CD4-positive, alpha-beta T cell treated with Interferon gamma for 1 hour (primary cell): ENCODE data around the gene RAB15.

ENCODE experiments used
- DNase-seq: peaks from one replicate; pipeline ENCODE4 v3.0.0-alpha.2; 2020

RAB15 gene

DNA sequence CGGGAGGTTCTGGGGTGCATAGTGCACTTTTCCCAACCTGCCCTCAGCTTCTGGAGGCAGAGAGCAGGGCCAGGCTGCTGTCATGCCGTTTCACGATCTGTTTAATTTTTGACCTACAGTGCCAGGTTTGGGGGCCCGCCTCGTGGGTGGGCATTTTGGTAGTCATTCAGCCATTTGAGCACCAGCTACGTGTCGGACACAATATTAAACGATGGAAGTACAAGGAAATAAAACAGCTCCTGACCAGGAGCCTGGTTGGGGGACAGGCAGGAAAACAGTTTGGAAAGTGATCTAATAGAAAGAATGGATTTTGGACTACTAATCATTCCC lies 15.3 kb upstream of the RAB15 start:
- DNase-seq = no peak

DNA sequence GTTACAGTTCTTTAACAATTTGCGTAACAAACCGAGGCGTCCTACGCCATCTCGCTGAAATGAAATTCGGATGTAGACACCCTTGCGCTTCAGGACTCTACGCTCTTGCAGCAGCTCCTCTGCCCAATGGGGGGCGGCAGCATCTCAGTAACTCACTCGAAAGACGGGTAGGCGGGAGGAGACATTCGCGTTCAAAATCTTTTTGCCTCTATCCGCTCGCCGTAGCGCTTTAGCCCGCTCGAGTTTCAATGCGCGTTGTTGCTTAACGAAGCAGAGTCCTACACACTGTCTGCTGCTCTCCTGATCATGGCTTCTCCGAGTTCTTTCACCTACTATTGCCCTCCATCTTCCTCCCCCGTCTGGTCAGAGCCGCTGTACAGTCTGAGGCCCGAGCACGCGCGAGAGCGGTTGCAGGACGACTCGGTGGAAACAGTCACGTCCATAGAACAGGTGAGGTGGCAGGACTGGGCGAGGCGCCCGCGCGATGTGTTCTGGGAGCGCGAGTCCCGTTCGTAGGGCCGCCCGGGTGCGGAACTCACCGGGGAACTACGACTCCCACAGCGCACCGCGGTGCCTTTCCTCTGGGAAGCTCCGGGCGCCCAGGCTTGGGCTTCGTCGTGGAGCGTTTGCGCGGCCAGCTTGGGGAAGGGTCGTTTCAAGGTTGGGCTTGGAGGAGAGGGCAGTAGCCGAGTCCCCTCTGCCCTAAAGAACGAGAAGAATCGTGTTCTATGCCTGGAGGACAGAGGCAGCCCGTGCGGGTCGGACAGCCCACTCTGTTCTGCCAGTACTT lies 14.7 kb upstream of the RAB15 start, which contains the start of gene FNTB:
Gene FNTB, plus strand, starts transcription at position 248 of the 790 bp plus-strand sequence. Its CDS starts 59 bp downstream, at position 307.
- DNase-seq = peak; percentile 92

DNA sequence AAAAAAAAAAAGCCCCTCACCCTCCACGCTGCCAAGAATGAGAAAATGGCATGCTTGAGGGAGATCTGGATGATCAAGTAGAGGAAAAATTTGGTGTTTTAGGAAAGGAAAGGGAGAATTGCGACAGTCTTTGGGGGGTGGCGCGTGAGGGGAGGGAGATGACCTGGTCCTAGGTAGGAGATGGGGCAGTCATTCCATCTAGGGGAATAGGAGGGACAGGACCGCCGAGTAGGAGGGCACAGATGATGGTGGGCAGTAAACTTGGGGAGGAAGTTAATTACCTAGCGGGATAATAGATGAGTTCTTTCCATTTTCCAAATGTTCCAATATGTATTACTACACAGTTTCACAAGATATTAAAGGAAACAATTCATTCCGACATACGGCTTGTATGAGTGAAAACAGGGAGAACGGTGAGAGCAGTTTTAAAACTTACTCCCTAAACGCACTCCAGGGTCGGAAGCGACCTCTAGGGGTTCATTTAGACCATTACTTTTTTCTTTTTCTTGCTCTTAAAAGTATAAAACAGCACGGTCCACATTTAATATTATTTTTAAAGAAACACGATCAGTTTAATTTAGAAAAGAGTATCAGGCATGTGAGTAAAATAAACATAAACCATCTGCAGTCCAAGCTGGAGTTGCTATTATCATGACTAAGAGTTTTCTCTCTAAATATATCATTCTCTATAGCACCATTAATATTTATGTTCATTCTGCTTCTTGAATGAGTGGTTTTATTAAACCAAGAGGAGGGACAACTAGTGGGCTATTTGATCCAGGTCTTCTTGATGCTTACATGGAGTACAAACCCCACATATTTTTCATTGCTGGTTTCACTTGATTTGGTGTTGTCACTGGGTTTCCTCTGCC lies 11.5 kb upstream of the RAB15 start:
- peak; percentile 30 for DNase-seq

DNA sequence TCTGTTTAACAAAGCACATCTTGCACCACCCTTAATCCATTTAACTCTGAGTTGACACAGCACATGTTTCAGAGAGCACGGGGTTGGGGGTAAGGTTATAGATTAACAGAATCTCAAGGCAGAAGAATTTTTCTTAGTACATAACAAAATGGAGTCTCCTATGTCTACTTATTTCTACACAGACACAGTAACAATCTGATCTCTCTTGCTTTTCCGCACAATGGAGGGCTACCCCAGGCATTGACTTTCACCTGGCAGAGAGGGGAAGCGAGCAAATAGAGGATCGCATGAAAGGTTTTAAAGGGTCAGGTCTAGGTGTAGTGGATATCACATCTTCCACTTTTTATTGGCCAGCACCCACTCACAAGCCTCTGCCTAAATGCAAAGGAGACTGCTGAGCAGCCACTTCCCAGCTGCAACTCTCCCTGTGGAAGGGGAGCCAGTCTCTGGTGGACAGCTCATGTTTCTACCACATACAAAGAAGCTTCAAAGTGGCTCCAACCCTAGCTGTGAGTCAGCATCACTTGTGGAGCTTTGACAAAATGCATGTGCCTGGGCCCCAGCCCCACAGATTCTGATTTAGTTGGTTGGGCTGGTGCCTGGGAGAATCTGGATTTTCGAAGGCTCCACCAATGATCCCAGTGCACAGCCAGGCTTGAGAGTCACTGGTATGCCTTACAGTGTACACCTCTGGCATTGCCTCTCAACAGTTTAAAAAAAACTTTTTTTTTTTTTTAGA lies 7.4 kb upstream of the RAB15 start:
- no peak for DNase-seq

DNA sequence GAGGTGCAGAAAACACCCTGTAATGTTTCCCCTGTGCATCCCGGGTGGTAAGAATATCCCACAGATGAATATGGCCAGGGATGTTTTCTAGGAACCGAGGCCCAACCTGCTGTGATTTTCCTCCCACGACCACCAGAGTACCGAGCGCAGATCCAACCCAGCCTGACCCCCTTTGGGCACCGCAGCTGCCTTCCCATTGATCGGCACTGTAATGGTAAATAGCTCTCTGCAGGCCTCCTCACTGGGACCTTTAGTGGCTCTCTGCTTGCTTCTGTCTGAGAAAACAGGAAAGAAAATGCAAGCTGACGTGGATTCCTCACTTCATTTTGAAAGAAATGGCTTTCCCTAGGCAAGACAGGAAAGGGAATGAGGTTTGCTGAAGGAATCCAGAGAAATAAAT lies 2.4 kb upstream of the RAB15 start:
- no peak for DNase-seq

DNA sequence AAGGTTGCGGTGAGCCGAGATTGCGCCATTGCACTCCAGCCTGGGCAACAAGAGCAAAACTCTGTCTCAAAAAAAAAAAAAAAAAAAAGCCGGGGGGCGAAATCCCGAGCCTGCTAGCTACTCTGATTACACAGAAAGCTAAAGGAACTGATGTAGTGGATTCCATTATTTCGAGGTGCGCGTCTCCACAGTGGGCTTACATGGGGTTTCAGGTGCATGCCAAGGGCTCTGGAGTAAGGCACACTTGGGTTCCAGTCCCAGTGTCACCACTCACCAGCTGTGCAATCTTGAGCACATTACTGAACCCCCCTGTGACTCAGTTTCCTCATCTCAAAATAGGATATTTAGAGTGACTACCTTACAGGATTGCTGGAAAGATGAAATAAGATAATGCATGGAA lies 1.7 kb upstream of the RAB15 start:
- no peak for DNase-seq

DNA sequence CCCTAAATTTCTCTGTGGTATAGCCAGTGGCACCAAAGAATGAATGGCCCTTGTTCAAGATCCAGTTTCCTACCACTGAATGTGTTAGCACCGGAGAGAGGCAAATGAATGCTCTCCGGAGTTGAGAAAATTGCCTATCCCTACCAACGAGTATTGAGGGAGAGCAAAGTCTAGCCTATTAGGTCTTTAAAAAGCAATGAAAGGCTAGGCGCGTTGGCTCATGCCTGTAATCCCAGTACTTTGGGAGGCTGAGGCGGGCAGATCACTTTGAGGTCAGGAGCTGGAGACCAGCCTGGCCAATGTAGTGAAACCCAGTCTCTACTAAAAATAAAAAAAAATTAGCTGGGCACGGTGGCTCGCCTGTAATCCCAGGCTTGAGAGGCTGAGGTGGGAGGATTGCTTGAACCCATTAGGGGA lies 898 bp upstream of the RAB15 start:
- no peak for DNase-seq

DNA sequence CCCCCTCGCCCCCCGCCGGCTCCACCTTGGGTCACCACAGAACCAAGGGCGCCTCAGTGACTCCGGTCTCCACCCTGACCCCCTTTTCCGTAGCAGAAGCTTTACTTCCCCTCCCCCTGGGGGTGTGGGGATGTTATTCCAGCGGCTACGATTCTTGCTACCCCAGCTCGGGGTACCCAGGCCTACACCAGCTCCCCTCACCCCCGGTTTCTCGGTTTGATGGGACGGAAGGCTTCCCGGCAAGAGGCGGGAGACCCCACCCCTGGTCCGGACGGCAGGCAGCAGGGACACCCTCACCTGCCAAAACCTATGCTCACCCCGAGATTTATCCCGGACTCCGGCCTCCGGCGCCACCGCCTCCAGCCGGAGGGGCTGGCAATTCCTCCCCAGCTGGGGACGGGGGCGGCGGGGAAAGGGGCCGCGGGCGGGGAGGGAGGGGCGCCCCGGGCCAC lies 619 bp downstream of the RAB15 start:
- DNase-seq = no peak

DNA sequence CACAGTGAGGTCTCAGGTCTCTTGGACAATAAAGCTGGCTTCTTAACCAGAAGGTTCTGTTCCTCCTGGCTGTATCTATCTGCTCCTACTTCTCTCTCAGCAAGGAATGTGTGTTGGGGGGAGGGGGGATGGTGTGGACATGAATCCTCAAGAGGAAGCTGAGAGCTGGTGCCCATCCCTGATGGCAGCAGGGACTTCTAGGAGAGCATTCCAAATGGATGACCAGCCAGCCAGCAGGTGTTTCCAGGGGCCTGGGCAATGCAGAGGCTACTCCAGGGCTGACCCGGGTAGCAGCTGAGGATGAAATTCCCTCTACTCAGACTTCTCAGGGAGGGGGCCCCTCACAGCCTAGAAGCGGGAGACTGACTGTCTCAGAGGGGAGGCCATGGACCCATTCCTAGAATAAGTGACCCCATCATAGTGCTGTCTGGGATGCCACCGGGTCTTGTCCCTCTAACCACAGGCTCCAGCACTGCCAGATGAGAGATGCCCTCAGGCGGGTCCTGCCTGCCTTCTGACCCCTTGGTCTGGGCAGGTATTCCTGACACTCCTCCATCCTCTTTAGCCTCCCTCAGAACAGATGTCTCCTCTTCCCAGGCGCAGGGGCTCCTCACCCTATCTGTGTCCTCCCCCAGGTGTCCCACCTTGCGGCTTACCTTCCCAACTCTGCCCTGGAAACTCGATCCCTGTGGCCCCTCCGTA lies 1.2 kb downstream of the RAB15 start:
- no peak for DNase-seq

DNA sequence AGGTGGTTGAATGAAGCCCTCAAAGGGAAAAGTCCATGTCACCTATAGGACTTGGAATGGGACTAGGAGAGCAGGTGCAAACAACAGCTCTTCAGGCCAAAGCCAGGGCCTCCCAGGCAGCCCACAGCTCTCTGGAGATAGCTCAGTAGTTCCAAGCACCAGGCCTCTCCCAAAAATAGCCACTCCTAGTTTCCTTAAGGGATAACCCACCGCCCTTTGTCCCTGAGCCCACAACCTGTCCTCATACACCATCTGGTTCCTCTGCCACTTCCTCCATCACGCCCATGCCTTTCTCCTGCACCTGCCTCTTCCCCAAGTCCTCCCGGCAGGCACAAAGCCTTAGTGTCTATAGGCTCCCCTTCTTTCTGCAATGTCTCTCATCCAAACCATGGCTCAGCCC lies 2.1 kb downstream of the RAB15 start:
- no peak for DNase-seq

DNA sequence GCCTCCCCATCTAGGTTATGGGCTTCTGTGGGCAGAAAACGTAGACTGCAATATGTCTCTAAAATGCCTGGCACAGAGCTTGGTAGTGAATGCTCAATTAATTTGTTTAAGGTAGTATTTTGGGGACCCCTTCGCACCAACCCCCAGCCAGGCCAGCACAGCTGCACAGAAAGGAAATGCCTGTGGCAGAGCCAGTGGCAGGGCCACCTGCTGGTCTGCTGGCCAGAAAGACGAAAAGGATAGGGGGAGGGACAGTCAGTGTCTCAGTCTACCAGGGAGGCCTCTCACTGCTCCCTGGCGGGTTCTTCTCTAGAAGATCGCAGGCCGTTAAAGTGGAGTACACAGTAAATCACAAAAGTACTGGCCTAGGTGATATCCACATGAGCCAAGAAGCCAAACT lies 3.5 kb downstream of the RAB15 start:
- no peak for DNase-seq

DNA sequence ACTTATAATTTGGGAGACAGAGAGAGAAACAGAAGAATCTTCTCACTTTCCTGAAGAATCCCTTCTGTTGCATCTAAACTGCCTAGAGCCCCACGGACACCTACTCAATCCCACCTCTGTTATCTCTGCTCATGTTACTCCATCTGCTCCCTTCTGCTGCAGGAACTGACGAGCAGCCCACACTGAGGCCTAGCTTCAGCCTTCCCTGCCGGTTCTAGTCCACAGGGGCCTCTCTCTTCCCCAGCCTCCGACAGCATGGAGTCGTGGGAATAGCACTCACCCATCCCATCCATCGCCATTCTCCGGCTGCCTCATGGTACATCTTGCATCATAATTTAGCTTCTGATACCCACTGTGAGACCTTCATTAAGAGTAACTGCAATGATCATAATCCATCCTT lies 4.0 kb downstream of the RAB15 start:
- no peak for DNase-seq

DNA sequence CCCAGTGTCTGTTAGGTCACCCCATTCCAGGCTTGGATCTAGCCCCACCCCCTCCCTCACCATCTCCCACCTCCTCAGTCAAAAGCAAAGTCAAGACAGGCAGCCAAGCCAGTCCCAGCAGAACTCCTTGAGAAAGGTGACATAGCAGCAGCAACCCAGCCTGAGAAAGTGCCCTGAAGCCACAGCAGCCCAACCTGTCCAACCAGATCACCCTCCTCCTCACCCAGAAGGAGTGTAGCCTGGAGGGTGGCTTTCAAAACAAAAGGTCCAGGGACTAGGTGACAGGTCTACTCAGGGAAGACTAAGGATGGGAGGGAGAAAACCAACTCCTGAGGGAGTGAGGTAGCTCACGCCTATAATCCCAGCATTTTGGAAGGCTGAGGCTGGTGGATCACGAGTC lies 5.2 kb downstream of the RAB15 start:
- no peak for DNase-seq

DNA sequence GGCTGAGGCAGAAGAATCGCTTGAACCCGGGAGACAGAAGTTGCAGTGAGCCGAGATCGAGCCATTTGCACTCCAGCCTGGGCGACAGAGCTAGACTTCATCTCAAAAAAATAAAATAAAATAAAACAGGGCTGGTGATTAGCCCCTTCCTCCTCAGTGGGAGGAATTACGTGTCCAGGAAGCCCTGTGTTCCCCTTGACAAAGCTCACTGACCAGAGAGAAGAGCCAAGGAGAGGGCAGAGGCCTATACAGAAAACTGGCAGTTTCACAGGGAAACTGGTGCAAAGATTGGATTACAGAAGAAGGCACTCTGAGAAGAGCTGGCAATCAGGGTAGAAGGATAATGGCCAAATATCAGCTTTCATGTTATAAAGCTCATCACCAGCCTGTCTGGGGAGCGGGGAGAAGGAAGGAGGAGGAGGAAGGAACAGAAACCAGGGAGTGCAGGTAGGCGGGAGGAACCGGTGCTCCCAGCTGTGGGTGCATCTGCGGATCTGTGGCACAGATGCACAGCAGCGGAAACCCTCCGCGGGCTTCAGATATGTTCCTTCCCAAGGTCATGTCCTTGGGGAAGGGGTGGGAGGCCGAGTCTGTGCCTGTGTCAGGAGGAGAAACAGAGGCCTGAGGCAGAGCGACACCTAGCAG lies 6.7 kb downstream of the RAB15 start:
- no peak for DNase-seq

DNA sequence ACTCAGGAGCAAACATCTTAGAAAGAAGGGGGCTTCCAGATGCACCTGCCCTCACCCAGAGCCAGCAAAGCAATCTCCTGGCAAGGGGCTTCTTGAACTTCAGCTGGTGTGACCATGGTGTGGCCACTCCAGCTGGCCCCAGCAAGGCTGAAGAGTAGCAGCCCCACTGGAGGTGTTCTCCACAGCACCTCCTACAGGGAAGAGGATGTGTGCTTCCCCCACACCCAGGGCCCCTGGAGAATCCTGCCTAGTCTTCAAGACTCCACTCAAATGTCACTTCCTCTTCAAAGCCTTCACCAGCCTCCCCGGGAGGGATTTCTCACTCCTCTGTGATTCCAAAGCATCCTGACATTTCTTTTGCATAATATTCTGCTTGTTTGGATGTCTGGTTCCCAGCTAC lies 8.5 kb downstream of the RAB15 start:
- no peak for DNase-seq

DNA sequence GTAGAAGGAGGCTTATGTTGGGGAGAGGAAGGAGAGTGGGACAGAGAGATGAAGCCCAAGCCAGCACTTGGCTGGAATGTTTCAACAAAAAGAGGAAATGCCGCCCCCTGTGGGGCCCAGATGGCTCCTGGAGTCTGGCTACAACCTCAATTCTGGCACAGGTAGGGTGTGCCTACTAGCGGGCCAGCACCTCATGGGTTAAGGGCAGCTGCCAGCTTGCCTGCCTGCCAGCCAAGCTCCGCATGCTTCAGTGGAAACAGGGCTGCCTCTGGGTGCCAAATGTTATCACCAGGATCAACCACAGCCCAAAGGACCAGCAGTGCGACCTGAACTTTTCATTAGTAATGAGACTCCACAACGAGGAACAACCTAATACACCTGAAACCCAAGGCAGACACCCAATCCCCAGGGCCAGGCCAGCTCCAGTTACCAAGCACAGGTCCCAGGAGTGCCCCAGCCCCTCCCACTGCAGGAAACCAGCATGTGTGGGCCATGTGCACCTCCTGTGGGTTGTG lies 11.3 kb downstream of the RAB15 start:
- no peak for DNase-seq

DNA sequence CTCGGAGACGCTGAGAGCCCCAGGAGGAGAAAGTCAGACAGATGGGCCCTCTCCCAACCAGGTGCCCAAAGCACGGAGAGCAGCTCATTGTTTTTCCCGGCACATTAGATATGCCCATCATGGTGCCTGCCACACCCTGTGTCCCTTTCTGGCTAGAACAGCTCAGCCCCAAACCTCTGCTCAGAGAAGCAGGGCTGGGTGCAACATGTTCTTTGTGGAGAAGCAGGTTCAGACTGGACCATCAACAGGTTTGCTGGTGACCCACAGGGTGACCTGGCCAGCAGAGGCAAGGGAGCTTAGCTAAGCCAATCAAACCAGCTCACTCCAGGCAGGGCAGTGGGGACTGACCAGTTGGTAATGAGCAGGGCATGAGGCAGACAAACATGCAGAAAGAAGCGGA lies 13.4 kb downstream of the RAB15 start:
- DNase-seq = no peak

DNA sequence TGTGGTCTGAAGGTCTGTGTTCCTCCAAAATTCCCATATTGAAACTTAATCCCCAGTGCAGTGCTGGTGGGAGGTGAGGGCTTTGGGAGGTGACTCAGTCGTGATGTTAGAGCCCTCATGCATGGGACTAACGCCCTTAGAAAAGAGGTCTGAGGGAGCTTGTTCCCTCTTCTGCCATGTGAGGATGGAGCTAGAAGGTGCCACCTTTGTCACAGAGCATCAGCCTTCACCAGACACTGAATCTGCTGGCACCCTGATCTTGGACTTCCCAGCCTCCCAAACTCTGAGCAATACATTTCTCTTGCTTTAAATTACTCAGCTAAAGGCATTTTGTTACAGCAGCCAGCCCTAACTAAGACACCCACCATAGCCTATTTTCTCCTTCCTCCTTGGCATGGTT lies 13.9 kb downstream of the RAB15 start:
- DNase-seq = no peak

DNA sequence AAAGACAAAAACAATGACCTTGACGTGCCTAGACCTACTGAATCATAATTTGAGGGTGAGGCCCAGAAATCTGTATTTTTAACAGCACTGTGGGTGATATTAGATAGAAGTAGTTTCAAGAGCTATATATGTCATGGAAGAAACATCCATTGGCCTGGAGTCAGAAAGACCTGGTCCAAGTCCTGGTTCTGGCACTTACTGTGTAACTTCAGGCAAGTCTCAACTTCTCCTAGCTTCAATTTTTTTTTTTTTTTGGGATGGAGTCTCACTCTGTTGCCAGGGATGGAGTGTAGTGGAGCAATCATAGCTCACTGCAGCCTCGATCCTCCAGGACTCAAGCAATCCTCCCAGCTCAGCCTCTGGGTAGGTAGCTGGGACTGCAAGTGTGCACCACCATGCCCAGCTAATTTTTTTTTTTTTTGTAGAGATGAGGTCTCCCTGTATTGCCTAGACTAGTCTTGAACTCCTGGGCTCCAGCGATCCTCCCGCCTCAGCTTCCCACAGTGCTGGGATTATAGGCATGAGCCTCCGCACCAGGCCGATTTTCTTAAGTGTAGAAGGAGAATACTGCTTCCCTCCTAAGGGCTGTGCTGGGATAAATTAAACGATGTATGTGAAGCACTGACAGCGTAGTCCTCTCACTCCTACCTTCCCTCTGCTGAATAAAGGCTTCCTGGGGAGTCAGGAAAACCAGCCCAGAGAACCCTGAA lies 15.3 kb downstream of the RAB15 start:
- no peak for DNase-seq

DNA sequence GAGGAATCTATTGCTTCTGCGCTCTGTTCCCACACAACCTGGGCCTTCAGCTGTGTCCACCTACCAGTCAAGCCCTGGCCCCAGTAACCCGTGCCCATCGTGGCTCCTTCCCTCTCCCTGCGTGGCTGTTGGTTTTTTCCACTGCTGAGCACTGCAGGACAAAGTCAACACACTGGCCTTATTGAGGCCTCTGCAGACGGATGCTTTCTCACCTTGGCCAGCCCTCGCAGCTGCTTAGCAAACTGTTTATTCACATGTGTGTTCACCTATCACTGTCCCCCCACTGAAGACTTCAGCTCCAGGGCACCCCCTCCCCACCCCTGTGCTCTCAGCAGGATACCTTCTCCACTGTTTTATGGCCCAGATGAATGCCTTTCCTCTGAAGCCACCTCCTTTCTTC lies 16.8 kb downstream of the RAB15 start:
- no peak for DNase-seq

DNA sequence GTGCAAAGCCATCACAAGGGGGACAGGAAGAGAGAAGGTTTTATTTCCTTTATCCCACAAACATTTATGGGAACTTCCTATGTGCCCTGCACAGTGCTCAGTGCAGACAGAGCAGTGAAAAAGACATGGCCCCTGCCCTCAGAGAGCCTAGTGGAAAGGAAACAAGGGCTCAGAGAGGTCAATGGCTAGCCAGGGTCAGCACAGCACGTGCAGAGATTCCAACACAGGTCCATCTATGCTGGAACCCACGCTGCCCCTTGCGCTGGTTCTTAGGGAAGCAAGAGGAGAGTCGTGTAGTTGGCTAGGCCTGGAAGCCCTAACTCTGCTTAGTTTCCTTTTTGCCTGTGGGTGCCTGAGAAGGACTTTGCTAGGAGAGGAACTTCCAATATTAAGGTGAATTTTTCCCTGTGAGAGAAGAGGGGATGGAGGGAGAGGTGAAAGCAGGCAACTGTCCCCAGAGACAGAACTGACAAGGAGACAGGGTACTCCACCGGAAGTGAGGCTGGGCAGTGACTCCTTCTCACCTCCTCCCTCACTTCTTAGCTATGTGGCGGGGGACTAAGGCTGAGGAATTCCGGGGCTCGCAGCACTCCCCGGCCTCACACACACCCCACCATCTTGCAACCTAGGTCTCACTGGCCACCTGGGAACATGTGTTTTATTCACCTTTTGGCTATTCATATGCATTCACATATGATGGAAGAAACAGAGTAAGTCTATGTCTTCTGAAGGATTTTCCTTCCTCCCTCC lies 17.5 kb downstream of the RAB15 start:
- DNase-seq = no peak
